ENCODE measurements around the gene FPR3. TPM values are rescaled to one million over a fixed set of nuclear protein-coding genes. Genes with fewer than 3 reads are reported as not detected.

FPR3 gene
- total and polyA plus RNA-seq, 9 of the 15 experiments (the other 6 are each of a cell fraction or from before 2014, with no cell fraction given) = 0.08 to 0.51 (median 0.22) TPM; not detected in 1

GRCh38 chr19:51794885-51795490 lies at the start of gene FPR3 (continued):
- TF ChIP-seq FOXM1 (IDR thresholded peaks at IDR 0.05; ENCODE audit: low read depth) (no peak), FOXM1 (CRISPR knock-in tag; IDR thresholded peaks at IDR 0.05; ENCODE audit: low read depth) (no peak), EP300 (IDR thresholded peaks at IDR 0.05; ENCODE audit: low read length) (0 out of 2 replicates have a peak, but pooled peaks have one; percentile 2), HNRNPH1 (optimal IDR thresholded peaks at IDR 0.05; ENCODE audit: low read depth, low read length) (no peak), MEIS2 (IDR thresholded peaks at IDR 0.05; ENCODE audit: partially characterized antibody) (peak; percentile 60), NFXL1 (CRISPR knock-in tag; IDR thresholded peaks at IDR 0.05) (no peak), KDM1A (IDR thresholded peaks at IDR 0.05) (peak in 1 of 2 experiments; percentile 21; a peak in 1 of 4 replicates)
- TF ChIP-seq, protein P1, sequence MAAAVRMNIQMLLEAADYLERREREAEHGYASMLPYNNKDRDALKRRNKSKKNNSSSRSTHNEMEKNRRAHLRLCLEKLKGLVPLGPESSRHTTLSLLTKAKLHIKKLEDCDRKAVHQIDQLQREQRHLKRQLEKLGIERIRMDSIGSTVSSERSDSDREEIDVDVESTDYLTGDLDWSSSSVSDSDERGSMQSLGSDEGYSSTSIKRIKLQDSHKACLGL (CRISPR knock-in tag; IDR thresholded peaks at IDR 0.05; ENCODE audit: borderline replicate concordance, poor library complexity, severe bottlenecking) = no peak
- TF ChIP-seq, protein P2, sequence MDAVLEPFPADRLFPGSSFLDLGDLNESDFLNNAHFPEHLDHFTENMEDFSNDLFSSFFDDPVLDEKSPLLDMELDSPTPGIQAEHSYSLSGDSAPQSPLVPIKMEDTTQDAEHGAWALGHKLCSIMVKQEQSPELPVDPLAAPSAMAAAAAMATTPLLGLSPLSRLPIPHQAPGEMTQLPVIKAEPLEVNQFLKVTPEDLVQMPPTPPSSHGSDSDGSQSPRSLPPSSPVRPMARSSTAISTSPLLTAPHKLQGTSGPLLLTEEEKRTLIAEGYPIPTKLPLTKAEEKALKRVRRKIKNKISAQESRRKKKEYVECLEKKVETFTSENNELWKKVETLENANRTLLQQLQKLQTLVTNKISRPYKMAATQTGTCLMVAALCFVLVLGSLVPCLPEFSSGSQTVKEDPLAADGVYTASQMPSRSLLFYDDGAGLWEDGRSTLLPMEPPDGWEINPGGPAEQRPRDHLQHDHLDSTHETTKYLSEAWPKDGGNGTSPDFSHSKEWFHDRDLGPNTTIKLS (IDR thresholded peaks at IDR 0.05; ENCODE audit: borderline replicate concordance, low read depth) = no peak

GRCh38 chr19:51746731-51747130 lies 48.2 kb upstream of the FPR3 start:
- ChIA-PET POLR2A (no interaction called here), CTCF (ENCODE audit: low intra/inter-chr PET ratio) (no interaction called here)
- no TSS peak for BruUV-seq (replicated peaks)
- no peaks in the 10 kb centered on the region for H3K9me3 ChIP-seq (replicated peaks; ENCODE audit: control insufficient read depth, insufficient read depth, low read depth, low read length)
- no peak overlapping the region for H3K27ac ChIP-seq (ENCODE audit: extremely low read depth, low read depth, low read length)
- 0 out of 2 replicates have a peak overlapping the region, but pooled peaks have one; percentile 14 for H2AFZ ChIP-seq (ENCODE audit: low read depth, low read length)
- no peak overlapping the region for H3K9ac ChIP-seq (ENCODE audit: insufficient read depth in 1 of 2, low read depth in 2 of 2, low read length in 2 of 2)
- H4K20me1 ChIP-seq (replicated peaks; ENCODE audit: control insufficient read depth, insufficient read depth, low read length) = no peaks in the 10 kb centered on the region
- DNase-seq (ENCODE audit: extremely low read depth in 1 of 4, low spot score in 3 of 4) (no peak), ATAC-seq (no peak), FAIRE-seq (no peak)
- H3K36me3 ChIP-seq (ENCODE audit: control insufficient read depth, insufficient read depth, low read length) = no peaks in the 10 kb centered on the region
- H3K4me2 ChIP-seq (ENCODE audit: insufficient read depth, low read length) = no peak overlapping the region
- in situ Hi-C loops (cut with MboI) (no loop called here), intact Hi-C loops (cut with micrococcal nuclease) (no loop called here)
- peaks cover 5 to 7% of the 10 kb centered on the region in 2 experiments; a peak in 1 of 5 replicates for H3K27me3 ChIP-seq (ENCODE audit: control insufficient read depth in 2 of 2, insufficient read depth in 2 of 2, low read length in 2 of 2)
- H3K4me1 ChIP-seq (replicated peaks in 1 of 2; ENCODE audit: control insufficient read depth in 2 of 2, insufficient read depth in 2 of 2, low read length in 2 of 2) = peaks cover 0 to 2% of the 10 kb centered on the region in 2 experiments; a peak in 3 of 5 replicates
- 7% methylated on average over 5 of the region's 7 CpGs for WGBS (ENCODE audit: insufficient coverage, low coverage, missing lambda C conversion rate)
- no peaks in the 10 kb centered on the region for H3K79me2 ChIP-seq (ENCODE audit: control insufficient read depth, insufficient read depth, low read length)
- H3K4me3 ChIP-seq = no peak overlapping the region
- H3K9me1 ChIP-seq (ENCODE audit: control insufficient read depth, insufficient read depth, low read length) = no peaks in the 10 kb centered on the region
- TF ChIP-seq PCBP2 (IDR thresholded peaks at IDR 0.05; ENCODE audit: low read depth, low read length, poor library complexity, severe bottlenecking) (no peak), GATA2 (CRISPR knock-in tag; IDR thresholded peaks at IDR 0.05) (no peak), ZNF253 (CRISPR knock-in tag; conservative IDR thresholded peaks at IDR 0.05) (no peak), NR4A1 (CRISPR knock-in tag; IDR thresholded peaks at IDR 0.05) (no peak), NR4A1 (tag; IDR thresholded peaks at IDR 0.05) (no peak), KLF10 (CRISPR knock-in tag; IDR thresholded peaks at IDR 0.05) (no peak), SNRNP70 (optimal IDR thresholded peaks at IDR 0.05; ENCODE audit: low read depth, low read length) (no peak), FOXM1 (IDR thresholded peaks at IDR 0.05; ENCODE audit: low read depth) (no peak), FOXM1 (CRISPR knock-in tag; IDR thresholded peaks at IDR 0.05; ENCODE audit: low read depth) (no peak), PYGO2 (tag; IDR thresholded peaks at IDR 0.05) (no peak), CCNT2 (IDR thresholded peaks at IDR 0.05; ENCODE audit: borderline replicate concordance, extremely low read depth, insufficient read length, low read depth, low read length) (no peak)
- TF ChIP-seq, protein P3, sequence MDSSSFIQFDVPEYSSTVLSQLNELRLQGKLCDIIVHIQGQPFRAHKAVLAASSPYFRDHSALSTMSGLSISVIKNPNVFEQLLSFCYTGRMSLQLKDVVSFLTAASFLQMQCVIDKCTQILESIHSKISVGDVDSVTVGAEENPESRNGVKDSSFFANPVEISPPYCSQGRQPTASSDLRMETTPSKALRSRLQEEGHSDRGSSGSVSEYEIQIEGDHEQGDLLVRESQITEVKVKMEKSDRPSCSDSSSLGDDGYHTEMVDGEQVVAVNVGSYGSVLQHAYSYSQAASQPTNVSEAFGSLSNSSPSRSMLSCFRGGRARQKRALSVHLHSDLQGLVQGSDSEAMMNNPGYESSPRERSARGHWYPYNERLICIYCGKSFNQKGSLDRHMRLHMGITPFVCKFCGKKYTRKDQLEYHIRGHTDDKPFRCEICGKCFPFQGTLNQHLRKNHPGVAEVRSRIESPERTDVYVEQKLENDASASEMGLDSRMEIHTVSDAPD (CRISPR knock-in tag; IDR thresholded peaks at IDR 0.05) = no peak
